T-helper 22 cell (primary cell): Measurements from ENCODE around the gene EXOC2.

Experiments used
- DNase-seq: peaks from one replicate; pipeline ENCODE4 v3.0.0-alpha.2; 2020; ENCODE audit warnings: low read depth

EXOC2 gene

DNA sequence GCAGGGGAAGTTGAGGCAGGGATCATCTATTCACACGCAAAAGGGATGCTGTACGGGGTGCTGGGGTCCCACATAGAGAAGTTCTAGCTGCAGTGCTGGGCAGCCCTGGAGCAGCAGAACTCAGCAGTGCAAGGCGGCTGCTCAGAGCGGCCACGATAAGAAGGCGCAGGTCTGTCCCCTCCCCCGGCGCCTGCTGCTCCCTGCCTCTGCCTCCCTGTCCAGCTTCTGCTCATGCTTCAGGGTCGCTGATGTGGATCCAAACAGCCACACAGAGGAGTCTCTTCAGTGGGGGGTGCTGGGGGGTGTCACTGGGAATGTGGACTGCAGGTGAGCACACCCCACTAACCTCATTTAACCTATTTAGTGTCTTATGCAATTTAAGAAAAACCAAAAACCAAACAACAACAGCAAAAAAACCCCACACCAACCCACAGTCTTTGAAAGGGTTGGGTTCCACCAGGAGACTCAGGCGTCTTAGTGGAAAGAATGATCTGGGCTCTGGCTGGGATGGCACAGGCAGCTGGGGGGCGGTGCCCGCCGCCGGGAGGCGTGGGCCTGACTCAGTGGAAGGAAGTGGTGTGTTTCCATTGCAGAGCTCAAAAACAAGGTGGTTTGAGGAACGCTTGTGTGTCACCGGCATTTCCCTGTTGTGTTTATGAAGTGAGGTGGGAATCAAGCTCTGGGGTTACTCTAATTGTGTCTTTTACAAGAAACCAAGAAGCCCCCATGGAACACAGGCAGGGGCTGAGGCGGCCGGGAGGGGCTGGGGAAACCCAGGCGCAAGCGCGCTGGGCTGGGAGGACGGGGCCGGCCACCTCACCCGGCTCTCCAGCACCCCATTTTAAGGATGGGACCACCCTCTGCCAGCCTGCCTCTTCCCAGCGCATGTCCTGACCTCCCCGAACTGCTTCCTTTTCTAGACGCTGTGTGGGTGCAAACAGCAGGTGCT lies 246.2 kb downstream of the EXOC2 start:
- peak; percentile 74 for DNase-seq

GRCh38 chr6:445571-446417 lies 247.1 kb downstream of the EXOC2 start:
- DNase-seq = no peak

- peak; percentile 48 for DNase-seq
Measured at GRCh38 chr6:444653-445275, 248.2 kb downstream of the EXOC2 start.

DNA sequence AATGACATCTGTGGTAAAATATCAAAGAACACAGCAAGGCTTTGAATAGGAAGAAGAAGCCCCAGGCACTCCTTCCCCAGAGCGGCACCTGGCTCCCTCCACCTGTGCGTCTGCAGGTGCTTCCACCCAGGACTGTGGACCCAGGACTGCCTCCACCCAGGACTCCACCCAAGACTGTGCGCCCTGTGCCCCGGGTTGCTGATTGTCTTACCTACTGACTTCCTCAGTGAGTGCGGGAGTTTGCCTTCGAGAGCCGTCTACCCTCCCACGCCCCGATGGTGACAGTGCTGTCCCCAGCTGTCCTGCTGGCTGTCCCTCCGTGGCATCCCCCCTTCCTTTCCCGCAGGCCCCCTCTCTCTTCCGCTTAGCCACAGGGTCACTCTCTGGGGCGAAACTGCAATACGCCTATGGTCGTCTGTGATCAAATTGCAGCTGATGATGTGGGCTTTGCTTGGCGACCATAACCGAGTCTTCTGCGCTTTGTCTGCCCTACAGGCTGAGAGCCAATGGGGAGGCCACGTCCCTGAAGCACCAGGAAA lies 249.2 kb downstream of the EXOC2 start:
- no peak for DNase-seq

DNA sequence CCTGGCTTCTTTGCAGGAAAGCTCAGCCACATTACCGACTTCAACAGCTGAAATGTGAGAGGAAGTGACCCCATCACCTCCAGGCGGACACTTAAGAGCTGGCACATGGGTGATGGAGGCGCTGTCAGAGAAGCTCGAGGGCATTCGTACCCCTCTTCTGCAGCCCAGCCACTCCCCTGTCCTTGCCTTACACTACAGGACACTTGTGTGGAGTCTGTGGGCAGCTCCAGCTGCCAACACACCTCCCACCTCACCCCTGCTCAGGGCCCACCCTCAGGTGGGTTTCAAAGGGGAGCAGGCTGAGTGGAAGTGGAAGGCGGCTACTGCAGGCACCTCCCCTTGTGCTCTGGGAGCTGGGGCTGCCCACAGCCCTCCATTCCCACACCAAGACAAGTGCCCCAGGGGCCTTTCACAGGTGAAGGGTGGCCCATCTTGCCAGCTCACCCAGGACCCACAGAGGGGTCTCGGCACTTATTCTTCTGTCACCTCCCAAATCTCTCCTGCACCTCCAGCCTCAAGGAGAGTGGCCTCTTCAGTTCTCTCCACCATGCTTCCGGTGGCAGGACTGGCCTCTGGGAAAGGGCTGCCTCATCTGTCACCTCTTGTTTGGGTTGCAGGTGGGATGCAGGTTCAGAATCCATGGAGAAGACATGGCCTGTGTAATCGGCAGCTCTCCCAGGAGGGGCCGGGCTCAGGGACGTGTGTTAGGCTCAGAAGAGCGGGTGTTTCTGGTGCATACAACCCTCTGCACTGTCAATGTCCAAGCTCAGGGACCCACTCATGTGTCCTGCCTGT lies 251.6 kb downstream of the EXOC2 start:
- no peak for DNase-seq

GRCh38 chr6:439641-440167 lies 253.2 kb downstream of the EXOC2 start:
- no peak for DNase-seq

GRCh38 chr6:438634-439170 lies 254.2 kb downstream of the EXOC2 start:
- DNase-seq = no peak

- no peak for DNase-seq
Measured at GRCh38 chr6:437037-437392, 255.9 kb downstream of the EXOC2 start.

- DNase-seq = no peak
Measured at GRCh38 chr6:436308-437036, 256.5 kb downstream of the EXOC2 start.

- no peak for DNase-seq
Measured at GRCh38 chr6:435441-436307, 257.3 kb downstream of the EXOC2 start.
